ENCODE results near the gene NAB1. TPM values are rescaled to one million over a fixed set of nuclear protein-coding genes. Genes with fewer than 3 reads are reported as not detected.
A peak's percentile ranks its signal among the peaks of the same experiment; 100 is the strongest.

NAB1 gene
- total RNA-seq, 4 donors from 2014 or later: 4.9 to 11.0 (median 9.2) TPM

DNA sequence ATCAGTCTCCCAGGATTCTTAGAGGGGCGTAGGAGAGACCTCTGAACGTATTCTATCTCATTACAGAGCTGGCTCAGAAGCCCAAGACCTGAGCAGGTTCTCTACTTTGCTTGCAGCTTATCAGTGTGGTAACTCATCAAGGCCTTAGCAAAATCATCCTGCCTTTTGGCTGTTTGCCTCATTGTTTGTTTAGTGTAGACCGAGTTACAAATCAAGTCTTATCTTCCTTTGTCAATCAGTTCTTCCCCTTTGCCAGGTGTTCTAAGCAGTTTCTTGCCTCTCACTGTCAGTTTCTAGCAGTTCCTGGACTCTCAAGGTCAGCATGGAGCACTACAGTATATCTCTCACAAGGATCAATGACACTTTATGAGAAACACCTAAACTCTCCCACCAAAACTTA is 30.9 kb upstream of the NAB1 start:
- ATAC-seq (no peak), DNase-seq (no peak)
- no peak overlapping the region for H3K4me3 ChIP-seq
- in situ Hi-C loops (cut with MboI; ENCODE audit: low sequenced_read_pairs in 4 of 4) (no loop called here), intact Hi-C loops (cut with DNase I; ENCODE audit: low total_unique reads) (no loop called here)
- no peaks in the 10 kb centered on the region for H3K36me3 ChIP-seq
- TF ChIP-seq POLR2A (IDR thresholded peaks at IDR 0.05): no peak
- TF ChIP-seq, protein P1, sequence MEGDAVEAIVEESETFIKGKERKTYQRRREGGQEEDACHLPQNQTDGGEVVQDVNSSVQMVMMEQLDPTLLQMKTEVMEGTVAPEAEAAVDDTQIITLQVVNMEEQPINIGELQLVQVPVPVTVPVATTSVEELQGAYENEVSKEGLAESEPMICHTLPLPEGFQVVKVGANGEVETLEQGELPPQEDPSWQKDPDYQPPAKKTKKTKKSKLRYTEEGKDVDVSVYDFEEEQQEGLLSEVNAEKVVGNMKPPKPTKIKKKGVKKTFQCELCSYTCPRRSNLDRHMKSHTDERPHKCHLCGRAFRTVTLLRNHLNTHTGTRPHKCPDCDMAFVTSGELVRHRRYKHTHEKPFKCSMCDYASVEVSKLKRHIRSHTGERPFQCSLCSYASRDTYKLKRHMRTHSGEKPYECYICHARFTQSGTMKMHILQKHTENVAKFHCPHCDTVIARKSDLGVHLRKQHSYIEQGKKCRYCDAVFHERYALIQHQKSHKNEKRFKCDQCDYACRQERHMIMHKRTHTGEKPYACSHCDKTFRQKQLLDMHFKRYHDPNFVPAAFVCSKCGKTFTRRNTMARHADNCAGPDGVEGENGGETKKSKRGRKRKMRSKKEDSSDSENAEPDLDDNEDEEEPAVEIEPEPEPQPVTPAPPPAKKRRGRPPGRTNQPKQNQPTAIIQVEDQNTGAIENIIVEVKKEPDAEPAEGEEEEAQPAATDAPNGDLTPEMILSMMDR (IDR thresholded peaks at IDR 0.05 in 4 of 5, conservative IDR thresholded peaks at IDR 0.05 in 1 of 5): no peak
- H3K27me3 ChIP-seq: no peaks in the 10 kb centered on the region
- H3K4me1 ChIP-seq: no peaks in the 10 kb centered on the region
- no peak overlapping the region for H3K27ac ChIP-seq
- no peaks in the 10 kb centered on the region for H3K9me3 ChIP-seq

DNA sequence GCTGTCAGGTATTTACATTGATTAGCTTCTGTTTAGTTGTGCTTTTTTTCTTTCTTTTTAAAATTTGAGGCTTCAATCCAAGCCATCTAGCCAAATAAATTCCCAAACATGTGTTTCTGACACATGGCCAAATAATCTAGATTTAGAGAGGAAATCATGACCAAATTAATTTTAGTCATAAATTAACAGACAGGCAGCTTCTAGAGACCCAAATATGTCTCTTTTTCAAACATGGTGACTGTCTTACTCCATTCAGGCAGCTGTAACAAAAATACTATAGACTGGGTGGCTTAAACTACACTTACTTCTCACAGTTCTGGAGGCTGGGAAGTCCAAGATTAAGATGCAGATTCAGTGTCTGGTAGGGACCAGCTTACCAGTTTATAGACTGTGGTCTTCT is 23.2 kb upstream of the NAB1 start:
- TF ChIP-seq, protein P1 (IDR thresholded peaks at IDR 0.05 in 4 of 5, conservative IDR thresholded peaks at IDR 0.05 in 1 of 5): no peak
- no peak for TF ChIP-seq POLR2A (IDR thresholded peaks at IDR 0.05)
- in situ Hi-C loops (cut with MboI; ENCODE audit: low sequenced_read_pairs in 4 of 4): loop anchor here in 1 of 4 donors (25.0 kb wide), 1 partner anchor 88 kb away; the partner anchor contains the start of gene NEMP2
- no peak overlapping the region for H3K27ac ChIP-seq

DNA sequence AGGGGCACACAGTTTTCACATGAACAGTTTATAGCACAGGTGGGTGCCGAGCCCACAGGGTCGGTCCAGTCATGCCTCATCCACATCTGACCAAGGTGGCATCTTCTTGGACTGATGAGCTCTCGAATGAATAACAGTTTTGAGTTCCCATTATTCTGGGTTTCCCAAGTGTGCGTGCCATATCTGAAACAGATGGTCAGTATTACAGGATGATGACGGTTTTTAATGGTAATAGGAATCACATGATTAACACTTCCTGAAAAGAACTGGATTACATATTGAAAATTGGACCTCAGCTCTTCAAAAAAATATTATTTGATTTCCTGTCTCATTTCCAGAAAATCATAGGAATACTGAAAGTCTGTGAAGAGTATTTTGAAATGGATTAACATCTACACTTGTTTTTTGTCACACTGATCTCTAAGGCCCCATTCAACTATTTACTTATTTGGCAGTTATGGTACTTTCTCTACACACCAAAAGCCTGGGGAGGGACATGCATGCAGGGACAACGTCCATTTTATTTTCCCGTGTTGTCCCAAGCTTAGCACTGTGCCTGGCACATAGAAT is 22.2 kb upstream of the NAB1 start:
- no peaks in the 10 kb centered on the region for H3K9me3 ChIP-seq
- intact Hi-C loops (cut with DNase I; ENCODE audit: low total_unique reads) (no loop called here), in situ Hi-C loops (cut with MboI; ENCODE audit: low sequenced_read_pairs in 4 of 4) (loop anchor here in 1 of 4 donors (25.0 kb wide), 1 partner anchor 89 kb away; the partner anchor contains the start of gene NEMP2)
- H3K4me1 ChIP-seq: peaks cover 3 to 14% of the 10 kb centered on the region in 2 donors
- H3K27ac ChIP-seq: no peak overlapping the region
- no peak for TF ChIP-seq POLR2A (IDR thresholded peaks at IDR 0.05)
- TF ChIP-seq, protein P1 (IDR thresholded peaks at IDR 0.05 in 4 of 5, conservative IDR thresholded peaks at IDR 0.05 in 1 of 5): no peak
- no peak for ATAC-seq
- no peaks in the 10 kb centered on the region for H3K36me3 ChIP-seq
- no peaks in the 10 kb centered on the region for H3K27me3 ChIP-seq
- no peak for DNase-seq
- no peak overlapping the region for H3K4me3 ChIP-seq

More for the DNA sequence above, 23.2 kb upstream of the NAB1 start:
- intact Hi-C loops (cut with DNase I; ENCODE audit: low total_unique reads): no loop called here
- Histone ChIP-seq H3K36me3 (no peaks in the 10 kb centered on the region), H3K9me3 (no peaks in the 10 kb centered on the region), H3K27me3 (no peaks in the 10 kb centered on the region), H3K4me1 (peaks cover 3 to 14% of the 10 kb centered on the region in 2 donors), H3K4me3 (no peak overlapping the region)
- DNase-seq: no peak
- ATAC-seq: no peak

DNA sequence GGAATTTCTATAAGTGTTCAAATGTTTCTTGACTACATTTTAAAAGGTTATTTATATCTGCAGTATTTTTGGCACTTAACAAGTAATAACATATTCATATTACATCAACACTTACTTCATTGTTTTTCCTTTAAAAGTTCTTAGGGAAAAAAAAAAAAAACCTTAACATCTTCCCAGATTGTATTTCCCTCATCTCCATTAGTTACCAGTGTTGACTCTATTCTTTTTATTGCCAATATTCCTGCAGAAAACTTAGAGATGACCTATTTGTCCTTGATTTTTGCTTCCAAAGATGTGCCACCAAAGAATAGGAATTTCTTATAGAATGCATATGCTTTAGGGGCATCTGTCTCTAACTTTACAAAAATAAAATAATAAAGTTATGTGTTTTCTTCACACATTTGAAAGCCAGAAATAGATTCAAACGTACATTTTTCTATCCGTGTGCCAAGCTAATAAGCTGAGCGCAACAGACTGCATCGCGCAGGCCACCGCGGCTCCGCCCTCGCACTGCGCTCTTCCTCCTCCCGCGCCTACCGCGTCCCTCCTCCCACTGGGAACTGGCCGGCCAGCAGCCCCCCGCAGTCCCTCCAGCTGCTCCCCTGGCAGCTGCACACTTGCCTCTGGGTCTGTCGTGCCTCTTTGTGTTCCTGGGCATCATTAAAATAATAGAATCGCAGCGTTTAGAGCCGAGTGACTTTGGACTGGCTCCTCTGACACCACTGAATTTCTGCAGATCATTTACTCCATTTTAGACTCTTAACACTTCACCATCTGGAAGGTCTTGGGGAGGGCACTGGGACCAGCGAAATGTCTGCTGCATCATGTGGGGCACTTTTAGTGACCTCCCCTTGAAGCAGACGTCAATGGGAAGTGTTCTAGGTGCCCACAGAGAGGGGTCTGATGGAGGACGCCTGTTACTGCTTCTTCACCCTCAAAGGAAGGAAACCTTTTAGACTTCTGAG is 21.2 kb upstream of the NAB1 start:
- ATAC-seq: no peak
- intact Hi-C loops (cut with DNase I; ENCODE audit: low total_unique reads) (no loop called here), in situ Hi-C loops (cut with MboI; ENCODE audit: low sequenced_read_pairs in 4 of 4) (loop anchor here in 1 of 4 donors (25.0 kb wide), 1 partner anchor 90 kb away; the partner anchor contains the start of gene NEMP2)
- Histone ChIP-seq H3K36me3 (no peaks in the 10 kb centered on the region), H3K27me3 (no peaks in the 10 kb centered on the region), H3K4me1 (peaks cover 3 to 14% of the 10 kb centered on the region in 2 donors), H3K27ac (peak overlapping the region; percentile 42 to 65 (median 48)), H3K4me3 (peak overlapping the region; percentile 44 to 66 (median 50)), H3K9me3 (no peaks in the 10 kb centered on the region)
- no peak for TF ChIP-seq POLR2A (IDR thresholded peaks at IDR 0.05)
- TF ChIP-seq, protein P1 (IDR thresholded peaks at IDR 0.05 in 4 of 5, conservative IDR thresholded peaks at IDR 0.05 in 1 of 5): no peak
- DNase-seq: no peak
